Parathyroid adenoma (tissue), 2 donors: ENCODE data around the gene COBLL1.

Experiments
- H2AFZ ChIP-seq: fragments of 300-600 bp; sonication (generic); one replicate; pipeline ENCODE4 v1.7.0; 2017; ENCODE audit warnings: antibody characterized with exemption, mild to moderate bottlenecking
- H3K27ac ChIP-seq: fragments of 300-600 bp; sonication (generic); one replicate; pipeline ENCODE4 v1.7.0; 2017
- H3K27me3 ChIP-seq: fragments of 300-600 bp; sonication (generic); one replicate; pipeline ENCODE4 v1.7.0; 2017; ENCODE audit warnings: low read length; ENCODE audit not compliant: control insufficient read depth, insufficient read depth
- H3K36me3 ChIP-seq: fragments of 300-600 bp; sonication (generic); one replicate; pipeline ENCODE4 v1.7.0; 2017; ENCODE audit warnings: low read length; ENCODE audit not compliant: control insufficient read depth, insufficient read depth
- H3K4me1 ChIP-seq: fragments of 300-600 bp; sonication (generic); one replicate; pipeline ENCODE4 v1.7.0; 2017; ENCODE audit warnings: control low read depth
- H3K4me2 ChIP-seq: fragments of 300-600 bp; sonication (generic); one replicate; pipeline ENCODE4 v1.7.0; 2017; ENCODE audit warnings: low read length
- H3K4me3 ChIP-seq: fragments of 300-600 bp; sonication (generic); one replicate; pipeline ENCODE4 v1.7.0; 2017; ENCODE audit warnings: low read depth, low read length
- H3K79me2 ChIP-seq: fragments of 300-600 bp; sonication (generic); one replicate; pipeline ENCODE4 v1.7.0; 2017; ENCODE audit warnings: control low read depth
- H3K9ac ChIP-seq: fragments of 300-600 bp; sonication (generic); one replicate; pipeline ENCODE4 v1.7.0; 2017; ENCODE audit warnings: mild to moderate bottlenecking
- H3K9me3 ChIP-seq: fragments of 300-600 bp; sonication (generic); one replicate; pipeline ENCODE4 v1.7.0; 2017; ENCODE audit warnings: low read length; ENCODE audit not compliant: control insufficient read depth
- CTCF ChIP-seq: fragments of 300-600 bp; sonication (generic); IDR thresholded peaks from one replicate; pipeline ENCODE4 v1.7.0; 2017; ENCODE audit warnings: antibody characterized with exemption, mild to moderate bottlenecking
- donor health status: primary hyperparathyroidism.

Gene COBLL1

GRCh38 chr2:164664070-164664469, 177.6 kb downstream of the COBLL1 start:
- Histone ChIP-seq H3K36me3 (no peaks in the 10 kb centered on the region), H3K27ac (no peak overlapping the region), H3K4me3 (no peak overlapping the region), H3K27me3 (no peaks in the 10 kb centered on the region), H3K4me1 (no peaks in the 10 kb centered on the region), H3K9me3 (no peaks in the 10 kb centered on the region), H3K4me2 (no peak overlapping the region), H3K9ac (no peak overlapping the region), H3K79me2 (no peaks in the 10 kb centered on the region), H2AFZ (no peak overlapping the region)
- no peak for TF ChIP-seq CTCF

- Histone ChIP-seq H3K9me3 (no peaks in the 10 kb centered on the region), H3K36me3 (no peaks in the 10 kb centered on the region), H3K9ac (no peak overlapping the region), H3K4me3 (no peak overlapping the region), H3K79me2 (no peaks in the 10 kb centered on the region), H3K4me1 (no peaks in the 10 kb centered on the region), H3K27ac (no peak overlapping the region), H3K27me3 (no peaks in the 10 kb centered on the region), H3K4me2 (no peak overlapping the region), H2AFZ (no peak overlapping the region)
- TF ChIP-seq CTCF: no peak
Observed at GRCh38 chr2:164662868-164663631, 178.6 kb downstream of the COBLL1 start.

- no peak overlapping the region for H3K4me2 ChIP-seq
- no peaks in the 10 kb centered on the region for H3K9me3 ChIP-seq
- TF ChIP-seq CTCF: no peak
- H3K4me3 ChIP-seq: no peak overlapping the region
- no peaks in the 10 kb centered on the region for H3K79me2 ChIP-seq
- no peaks in the 10 kb centered on the region for H3K27me3 ChIP-seq
- H3K9ac ChIP-seq: no peak overlapping the region
- H3K27ac ChIP-seq: no peak overlapping the region
- no peak overlapping the region for H2AFZ ChIP-seq
- H3K4me1 ChIP-seq: no peaks in the 10 kb centered on the region
- H3K36me3 ChIP-seq: no peaks in the 10 kb centered on the region
Observed at GRCh38 chr2:164662066-164662465, 179.6 kb downstream of the COBLL1 start.

- no peak for TF ChIP-seq CTCF
- Histone ChIP-seq H3K27ac (no peak overlapping the region), H3K36me3 (no peaks in the 10 kb centered on the region), H3K4me2 (no peak overlapping the region), H3K9me3 (no peaks in the 10 kb centered on the region), H3K79me2 (no peaks in the 10 kb centered on the region), H3K9ac (no peak overlapping the region), H2AFZ (no peak overlapping the region), H3K27me3 (no peaks in the 10 kb centered on the region), H3K4me3 (no peak overlapping the region), H3K4me1 (no peaks in the 10 kb centered on the region)
Observed at GRCh38 chr2:164661349-164661748, 180.3 kb downstream of the COBLL1 start.

GRCh38 chr2:164657129-164657528, 184.5 kb downstream of the COBLL1 start:
- no peak overlapping the region for H3K9ac ChIP-seq
- no peak overlapping the region for H3K27ac ChIP-seq
- no peak overlapping the region for H3K4me3 ChIP-seq
- no peaks in the 10 kb centered on the region for H3K79me2 ChIP-seq
- H3K36me3 ChIP-seq: no peaks in the 10 kb centered on the region
- no peak for TF ChIP-seq CTCF
- no peak overlapping the region for H3K4me2 ChIP-seq
- H3K27me3 ChIP-seq: no peaks in the 10 kb centered on the region
- H2AFZ ChIP-seq: no peak overlapping the region
- H3K4me1 ChIP-seq: no peaks in the 10 kb centered on the region
- no peaks in the 10 kb centered on the region for H3K9me3 ChIP-seq
